ENCODE measurements around the gene CHRNA4.
"Not testable (repeated sequence)": the region's sequence is repeated elsewhere in the genome, so short reads cannot be mapped to it uniquely, and the experiment has no call there.

Gene CHRNA4

DNA sequence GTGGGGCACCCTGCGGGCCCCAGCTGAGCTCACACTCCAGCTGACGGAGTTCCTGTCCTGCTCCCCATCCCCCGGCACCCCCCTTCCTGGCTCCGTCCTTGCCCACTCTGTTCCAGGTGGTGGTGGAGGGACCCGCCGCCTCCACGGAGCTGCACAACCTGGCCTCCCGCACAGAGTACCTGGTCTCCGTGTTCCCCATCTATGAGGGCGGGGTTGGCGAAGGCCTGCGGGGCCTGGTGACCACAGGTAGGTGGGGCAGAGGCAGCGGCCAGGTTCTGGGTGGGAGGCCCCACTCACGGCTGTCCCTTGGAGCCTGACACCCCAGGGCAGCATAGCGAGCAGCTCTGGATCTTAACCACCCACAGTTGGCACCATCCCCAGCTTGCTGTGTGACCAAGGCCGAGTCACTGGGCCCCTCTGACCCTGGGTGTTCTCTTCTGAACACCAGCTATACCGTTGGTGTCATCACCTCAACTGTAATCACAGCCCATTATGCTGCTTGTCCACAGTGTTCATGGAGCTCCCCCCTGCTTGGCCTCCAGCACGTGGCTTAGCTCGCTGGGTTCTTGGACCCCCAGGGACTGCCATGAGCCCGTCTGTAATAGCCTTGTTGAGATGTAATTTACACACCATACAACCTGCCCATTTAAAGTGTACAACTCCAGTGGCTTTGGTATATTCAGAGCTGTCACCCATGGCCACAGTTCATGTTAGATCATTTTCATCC, 50.7 kb downstream of the CHRNA4 start:
- DNase-seq (ENCODE audit: low read depth in 2 of 2) = no peak

DNA sequence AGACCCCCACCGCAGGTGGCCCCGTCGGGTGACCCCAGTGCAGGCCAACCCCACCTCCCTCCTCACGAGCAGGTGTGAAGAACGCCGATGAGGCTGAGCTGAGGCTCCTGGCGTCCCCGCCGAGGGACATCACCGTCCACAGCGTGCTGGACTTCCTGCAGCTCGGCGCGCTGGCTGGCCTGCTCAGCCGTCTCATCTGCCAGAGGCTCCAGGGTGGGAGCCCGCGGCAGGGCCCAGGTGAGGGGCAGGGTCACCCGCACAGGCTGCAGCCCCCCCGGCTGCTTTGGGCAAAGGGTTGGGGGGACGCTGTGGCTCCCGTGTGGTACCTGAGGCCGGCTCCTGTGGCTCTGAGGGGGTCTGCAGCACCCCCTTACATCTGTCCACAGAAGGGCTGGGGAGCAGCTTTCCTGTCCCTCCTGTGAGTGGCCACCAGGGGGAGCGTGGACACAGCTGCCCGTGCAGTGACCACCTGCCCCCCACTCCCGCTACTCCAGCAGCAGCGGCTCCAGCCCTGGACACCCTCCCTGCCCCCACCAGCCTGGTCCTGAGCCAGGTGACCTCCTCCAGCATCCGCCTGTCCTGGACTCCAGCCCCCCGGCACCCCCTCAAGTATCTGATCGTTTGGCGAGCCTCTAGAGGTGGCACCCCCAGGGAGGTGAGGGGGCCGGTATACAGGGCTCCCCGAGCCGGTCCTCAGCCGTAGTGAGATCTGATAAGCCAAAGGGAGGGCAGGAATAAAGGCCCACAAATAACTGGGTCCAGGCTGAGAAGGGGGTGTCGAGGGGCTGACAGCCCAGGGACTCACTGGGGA, 51.7 kb downstream of the CHRNA4 start:
- DNase-seq (ENCODE audit: low read depth in 2 of 2) = no peak

DNA sequence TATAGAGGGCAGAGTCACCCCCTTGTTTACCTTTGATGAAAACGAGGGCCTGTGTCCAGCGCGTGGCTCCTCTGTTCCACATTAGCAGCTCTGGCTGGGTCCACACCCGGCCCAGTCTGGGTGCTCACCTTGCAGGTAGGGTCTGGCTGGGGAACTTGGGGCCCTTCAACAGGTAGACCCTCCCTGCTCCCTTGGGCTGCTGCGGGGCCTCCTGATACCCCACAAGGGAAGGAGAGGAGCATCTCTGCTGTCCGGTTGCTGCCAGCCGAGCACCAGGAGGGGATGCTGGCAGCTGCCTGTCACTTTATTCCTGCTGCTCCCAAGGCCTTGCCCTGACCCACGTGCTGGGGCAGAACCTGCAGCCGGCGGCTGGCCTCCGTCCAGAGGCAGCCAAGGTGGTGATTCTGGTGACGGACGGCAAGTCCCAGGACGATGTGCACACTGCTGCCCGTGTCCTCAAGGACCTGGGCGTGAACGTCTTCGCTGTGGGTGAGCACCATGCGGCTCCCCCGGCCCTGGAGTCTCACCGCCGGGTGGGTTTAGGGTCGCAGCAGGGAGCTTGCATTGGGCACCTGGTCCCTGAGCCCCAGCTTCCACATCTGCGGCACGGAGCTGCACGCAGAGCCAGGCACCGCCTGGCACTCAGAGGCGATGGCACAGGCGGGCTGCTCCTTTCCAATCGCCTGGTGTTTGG, 52.8 kb downstream of the CHRNA4 start:
- no peak for DNase-seq (ENCODE audit: low read depth in 2 of 2)

DNA sequence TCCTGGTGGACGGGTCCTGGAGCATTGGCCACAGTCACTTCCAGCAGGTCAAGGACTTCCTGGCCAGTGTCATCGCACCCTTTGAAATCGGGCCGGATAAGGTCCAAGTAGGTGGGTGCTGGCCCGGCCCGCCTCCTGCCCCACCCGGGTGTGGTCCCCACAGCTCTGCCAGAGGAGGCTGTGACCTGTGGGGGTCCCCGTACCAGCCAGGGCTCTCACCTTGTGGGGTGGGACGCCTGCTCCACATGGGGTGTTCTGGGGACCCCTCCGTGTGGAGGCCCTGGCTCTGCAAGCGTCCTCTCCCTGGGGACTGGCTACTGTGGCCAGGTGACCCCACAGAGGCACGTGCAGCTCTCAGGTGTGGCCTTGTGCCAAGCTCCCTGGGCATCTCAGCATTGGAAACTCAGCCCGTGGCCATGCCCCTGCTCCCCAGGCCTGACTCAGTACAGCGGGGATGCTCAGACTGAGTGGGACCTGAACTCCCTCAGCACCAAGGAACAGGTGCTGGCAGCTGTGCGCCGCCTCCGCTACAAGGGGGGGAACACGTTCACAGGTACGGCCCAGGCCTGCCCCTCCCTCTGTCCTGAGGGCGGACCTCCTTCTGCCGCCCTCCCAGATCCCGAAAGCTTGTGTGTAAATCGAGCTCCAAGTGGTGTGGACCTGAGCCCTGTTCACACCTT, 53.5 kb downstream of the CHRNA4 start:
- DNase-seq (ENCODE audit: low read depth in 2 of 2) = no peak

DNA sequence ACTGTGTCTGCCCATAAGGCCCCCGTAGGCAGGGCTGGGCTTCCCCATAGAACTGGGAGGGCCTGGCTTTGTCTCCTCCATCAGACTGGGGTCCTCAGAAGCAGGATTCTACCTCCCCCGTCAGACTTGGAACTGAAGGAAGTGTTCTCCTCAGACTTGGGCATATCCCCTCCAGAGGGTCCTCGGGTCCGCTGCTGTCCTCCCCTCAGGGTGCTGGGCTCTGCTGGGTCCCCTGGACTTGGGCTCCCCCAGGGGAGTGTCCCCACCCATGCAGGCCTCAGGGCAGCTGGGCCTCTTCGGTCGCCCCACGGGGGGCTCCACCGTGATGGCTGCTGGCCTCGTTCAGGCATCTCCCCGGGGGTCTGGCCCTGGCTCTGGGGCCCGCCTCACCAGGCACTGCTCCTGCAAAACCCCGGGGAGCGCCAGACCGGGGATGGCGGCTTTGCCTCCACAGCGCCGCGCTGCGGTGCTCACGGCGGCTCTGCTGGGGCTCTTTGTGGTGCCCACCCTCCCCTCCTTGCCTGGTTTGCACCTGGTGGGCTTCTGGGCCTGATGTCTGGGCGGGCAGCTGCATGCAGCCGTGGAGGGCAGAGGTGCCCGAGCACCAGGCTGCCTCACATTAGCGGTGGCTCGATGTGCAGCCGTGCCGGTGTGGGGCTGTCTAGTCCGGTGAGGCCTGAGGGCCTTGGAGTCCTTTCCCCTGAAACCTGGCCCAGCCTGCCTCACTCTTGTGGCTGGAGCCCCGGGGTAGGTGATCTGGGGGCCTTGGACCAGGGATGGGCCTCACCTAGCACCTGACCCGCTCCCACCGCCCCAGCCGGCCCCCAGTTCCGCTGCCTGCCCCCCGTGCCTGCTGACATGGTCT, 54.2 kb downstream of the CHRNA4 start:
- DNase-seq (ENCODE audit: low read depth in 2 of 2) = no peak

DNA sequence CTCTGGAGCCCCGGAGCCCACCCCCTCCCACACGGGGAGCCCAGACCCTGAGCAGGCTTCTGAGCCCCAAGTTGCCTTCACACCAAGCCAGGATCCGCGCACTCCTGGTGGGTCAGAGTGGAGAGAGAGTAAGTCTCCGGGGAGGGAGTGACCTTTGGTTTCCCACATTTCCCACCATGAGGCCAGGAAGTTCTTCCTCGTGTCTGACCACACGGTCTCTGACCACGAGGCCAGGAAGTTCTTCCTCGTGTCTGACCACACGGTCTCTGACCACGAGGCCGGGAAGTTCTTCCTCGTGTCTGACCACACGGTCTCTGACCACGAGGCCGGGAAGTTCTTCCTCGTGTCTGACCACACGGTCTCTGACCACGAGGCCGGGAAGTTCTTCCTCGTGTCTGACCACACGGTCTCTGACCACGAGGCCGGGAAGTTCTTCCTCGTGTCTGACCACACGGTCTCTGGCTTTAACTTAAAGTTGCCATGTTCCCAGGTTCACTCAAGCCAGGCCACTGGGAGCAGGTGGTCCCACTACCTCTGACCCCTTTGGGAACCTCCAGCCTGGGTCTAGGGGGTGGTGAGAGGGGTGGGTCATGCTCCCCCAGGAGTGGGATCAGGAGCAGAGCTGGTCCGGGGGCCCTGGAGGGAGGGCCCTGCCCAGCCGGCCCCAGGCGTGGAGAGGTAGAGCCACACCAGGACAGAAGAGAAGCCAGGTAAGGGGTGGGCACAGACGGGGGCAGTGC, 55.0 kb downstream of the CHRNA4 start:
- DNase-seq (ENCODE audit: low read depth in 2 of 2) = not testable (repeated sequence)

DNA sequence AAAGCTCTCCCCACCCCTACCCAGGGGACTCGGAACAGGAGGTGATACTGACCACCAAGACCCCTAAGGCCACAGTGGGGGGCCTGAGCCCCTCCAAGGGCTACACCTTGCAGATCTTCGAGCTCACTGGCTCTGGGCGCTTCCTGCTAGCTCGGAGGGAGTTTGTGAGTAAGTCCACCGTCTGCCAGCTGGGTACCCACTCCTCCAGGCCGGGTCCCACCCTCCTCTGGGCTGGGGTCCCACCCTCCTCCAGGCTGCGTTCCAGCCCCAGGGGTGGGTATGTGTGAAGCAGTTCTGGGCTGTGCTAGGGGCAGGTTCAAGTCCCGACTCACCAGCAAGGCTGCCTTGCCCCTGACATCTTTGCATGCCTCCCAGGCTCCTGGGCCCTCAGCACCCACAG, 55.8 kb downstream of the CHRNA4 start:
- DNase-seq (ENCODE audit: low read depth in 2 of 2) = no peak

DNA sequence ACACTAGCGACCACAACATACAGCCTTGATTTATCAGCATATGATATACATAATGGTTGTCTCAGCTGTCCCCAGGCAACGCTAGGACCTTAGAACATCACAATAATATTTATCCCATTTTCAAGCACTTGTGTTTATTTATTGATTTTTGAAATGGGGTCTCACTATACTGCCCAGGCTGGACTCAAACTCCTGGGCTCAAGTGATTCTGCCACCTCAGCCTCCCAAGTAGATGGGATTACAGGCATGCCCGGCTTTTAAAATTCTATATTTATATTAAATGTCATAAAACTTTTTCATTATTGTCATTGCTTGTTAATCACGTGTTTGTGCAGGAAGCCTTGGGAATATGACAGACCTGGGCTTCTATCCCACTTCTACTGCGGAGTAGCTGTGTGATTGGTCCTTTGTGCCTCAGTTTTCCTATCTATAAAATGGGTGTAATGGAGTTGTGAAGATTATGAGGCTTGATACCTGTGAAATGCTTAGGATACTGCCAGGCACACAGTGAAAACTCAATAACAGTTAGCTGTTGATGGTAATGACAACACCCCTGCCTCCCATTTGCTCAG, 58.0 kb downstream of the CHRNA4 start:
- no peak for DNase-seq (ENCODE audit: low read depth in 2 of 2)

DNA sequence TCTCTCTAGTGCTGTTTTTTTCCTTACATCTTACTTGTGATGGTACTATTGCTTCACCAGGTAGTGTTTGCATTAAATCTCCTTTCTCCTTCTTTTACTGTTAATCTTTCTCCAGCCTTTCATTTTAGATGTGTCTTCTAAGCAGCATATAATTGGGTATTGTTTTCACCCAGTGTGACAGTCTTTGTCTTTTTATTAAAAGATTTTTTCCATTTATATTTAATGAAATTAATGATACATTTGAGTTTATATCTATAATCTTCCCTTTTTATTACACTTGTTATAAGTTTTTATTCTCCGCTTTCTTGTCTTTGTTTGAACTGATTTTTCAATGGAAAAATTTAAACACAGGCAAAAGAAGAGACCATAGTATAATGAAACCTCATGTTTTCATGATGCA, 59.5 kb downstream of the CHRNA4 start:
- no peak for DNase-seq (ENCODE audit: low read depth in 2 of 2)

DNA sequence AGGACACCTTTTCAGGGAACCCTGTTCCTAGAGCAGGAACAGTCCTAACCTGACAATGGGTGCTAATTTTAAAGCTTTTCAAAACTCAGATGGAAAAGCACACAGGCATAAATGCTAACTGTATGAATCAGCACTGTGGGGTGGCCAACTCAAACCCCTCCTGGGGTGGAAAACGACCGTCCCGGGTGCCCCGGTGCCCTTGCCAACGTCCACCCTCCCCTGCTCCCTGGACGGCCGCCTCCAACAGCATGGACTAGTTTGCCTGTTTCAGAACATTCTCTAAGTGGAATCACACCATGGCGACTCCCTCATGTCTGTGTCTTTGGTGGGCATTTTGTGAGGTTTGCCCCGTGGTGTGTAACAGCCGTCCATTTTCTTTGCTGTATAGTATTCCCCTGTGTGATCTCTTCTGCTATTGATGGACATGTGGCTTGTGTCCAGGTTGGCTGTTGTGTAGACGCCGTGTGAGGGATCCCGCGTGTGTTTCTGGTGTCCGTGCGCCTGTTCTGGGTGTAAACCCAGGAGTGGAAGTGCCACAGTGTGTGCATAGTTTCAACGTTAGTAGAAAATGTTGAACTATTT, 62.3 kb downstream of the CHRNA4 start:
- no peak for DNase-seq (ENCODE audit: low read depth in 2 of 2)

DNA sequence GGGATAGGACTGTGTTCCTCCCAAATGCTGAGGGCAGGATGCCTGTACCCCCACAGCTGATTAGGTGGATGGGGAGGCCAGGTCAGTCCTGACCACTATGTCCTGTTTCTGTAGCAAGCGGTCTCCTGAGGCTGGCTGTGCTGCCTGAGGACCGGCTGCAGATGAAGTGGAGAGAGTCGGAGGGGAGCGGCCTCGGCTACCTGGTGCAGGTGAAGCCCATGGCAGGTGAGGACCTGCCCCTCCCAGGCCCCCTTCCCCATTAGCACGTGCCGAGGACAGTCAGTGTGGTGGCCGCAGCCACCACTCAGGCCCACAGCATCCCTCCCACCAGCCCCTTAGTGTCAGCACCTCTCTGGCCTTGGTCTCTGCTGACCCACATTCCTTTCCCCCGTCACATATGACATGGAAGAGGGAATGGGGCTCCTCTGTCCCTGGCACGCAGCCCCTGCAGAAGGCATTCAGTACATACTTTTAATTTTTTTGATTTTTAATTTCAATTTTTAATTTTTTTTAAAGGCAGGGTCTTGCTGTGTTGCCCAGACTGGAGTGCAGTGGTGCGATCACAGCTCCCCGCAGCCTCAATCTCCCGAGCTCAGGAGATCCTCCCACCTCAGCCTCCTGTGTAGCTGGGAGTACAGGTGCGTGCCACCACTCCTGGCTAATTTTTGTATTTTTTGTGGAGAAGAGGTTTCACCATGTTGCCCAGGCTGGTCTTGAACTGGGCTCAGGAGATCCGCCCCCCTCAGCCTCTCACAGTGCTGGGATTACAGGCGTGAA, 63.2 kb downstream of the CHRNA4 start:
- no peak for DNase-seq (ENCODE audit: low read depth in 2 of 2)

DNA sequence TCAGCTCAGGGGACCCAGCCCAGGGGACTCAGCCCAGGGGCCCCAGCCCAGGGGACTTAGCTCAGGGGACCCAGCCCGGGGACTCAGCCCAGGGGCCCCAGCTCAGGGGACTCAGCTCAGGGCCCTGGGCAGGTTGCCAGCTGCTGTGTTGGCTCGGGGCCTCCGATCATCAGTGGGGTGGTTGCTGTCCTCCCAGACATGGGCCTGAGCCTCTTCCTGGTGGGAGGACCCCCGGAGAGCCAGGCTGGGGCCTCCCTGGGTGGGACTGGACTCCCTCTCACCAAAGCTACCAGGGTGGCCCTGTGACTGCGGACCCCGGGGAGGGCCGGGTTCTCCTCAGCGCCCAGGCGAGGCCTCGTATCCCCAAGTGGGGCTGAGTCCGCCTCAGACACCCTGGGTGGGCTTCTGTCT, 63.8 kb downstream of the CHRNA4 start:
- DNase-seq (ENCODE audit: low read depth in 2 of 2) = no peak

DNA sequence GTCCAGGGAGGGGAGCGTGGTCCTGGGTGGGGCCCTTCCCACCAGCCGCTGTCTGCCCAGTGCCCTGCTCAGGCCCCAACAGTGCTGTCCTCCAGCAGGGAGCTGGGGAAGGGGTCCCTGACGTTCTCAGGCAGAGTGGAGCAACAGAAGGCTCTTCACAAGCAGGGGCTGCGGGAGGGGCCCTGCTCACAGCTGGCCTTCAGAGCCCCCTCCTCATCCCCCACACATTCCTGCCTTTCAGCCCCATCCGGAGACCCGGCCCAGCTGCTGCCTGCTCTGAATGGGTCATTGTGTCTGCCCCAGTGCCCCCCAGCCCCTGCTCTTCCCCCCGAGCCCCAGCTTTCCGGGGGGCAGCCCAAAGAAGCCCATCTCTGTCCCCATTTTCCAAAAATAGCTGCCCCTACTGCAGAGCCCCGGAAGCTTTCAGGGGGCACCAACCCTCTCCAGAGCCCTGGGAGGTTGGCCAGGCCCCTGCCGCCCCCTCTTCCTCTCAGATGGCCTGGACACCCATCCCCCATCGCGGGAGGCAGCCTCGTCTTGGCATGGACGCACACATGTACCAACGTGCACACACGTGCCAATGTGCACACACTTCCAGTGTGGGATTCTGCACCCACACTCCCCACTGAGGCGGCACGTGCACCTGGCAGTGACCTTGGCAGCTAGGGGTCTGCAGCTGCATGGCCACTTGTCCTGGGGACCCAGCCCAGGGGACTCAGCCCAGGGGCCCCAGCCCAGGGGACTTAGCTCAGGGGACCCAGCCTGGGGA, 64.4 kb downstream of the CHRNA4 start:
- DNase-seq (ENCODE audit: low read depth in 2 of 2) = no peak

DNA sequence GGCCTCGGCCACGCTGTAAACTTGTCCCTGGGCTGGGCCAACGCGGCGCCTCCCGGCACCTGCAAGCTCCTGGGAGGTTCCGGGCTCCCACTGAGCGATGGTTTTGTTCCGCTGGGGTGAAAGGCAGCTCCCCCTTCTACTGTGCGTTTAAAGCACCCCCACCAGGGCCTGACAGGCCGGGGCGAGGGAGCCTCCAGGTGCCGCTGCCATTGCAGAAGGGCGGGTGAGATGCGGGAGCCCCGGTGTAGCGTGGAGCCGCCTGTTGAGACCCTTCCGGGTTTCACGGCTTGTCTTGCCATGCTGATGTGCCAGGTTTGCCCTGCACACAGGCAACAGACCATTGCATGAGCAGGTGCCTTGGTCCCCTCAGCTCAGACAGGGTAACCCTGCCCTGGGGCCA, 65.3 kb downstream of the CHRNA4 start:
- no peak for DNase-seq (ENCODE audit: low read depth in 2 of 2)

DNA sequence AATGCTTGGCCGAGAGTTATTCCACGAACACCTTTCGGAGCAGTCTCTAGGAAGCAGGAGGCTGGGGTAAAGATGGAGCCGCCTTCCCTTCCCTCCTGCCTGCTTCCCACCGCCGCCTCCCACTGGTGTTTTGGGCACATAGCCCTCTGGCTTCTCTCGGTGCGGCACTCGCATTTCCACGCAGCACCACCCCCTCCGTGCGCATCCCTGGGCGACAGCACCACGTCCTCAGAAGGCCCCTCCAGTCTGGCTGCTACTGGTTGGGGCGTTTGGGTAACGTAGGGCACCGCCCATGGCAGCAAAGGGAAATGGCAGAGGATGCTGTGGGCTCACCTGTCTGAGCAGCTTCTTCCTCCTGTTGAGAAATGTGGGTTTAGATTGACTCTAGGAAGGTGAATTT, 65.7 kb downstream of the CHRNA4 start:
- no peak for DNase-seq (ENCODE audit: low read depth in 2 of 2)

DNA sequence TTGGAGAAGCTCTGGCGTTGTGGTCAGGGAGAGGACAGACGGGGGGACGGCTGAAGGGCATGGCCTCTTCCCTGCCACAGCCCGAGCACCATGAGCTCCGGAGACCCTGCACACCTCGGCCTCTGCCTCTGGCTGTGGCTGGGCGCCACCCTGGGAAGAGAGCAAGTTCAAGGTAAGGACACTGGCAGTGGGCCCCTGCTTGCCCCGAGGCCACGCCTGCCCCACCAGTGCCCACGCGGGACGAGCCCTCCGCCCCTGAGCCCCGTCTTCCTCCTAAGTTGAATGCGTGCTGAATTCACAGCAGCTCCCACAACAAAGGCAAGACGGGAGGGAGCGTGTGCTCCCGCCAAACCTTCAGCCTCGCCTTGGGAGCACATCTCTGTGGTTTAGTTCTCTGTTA, 66.1 kb downstream of the CHRNA4 start:
- DNase-seq (ENCODE audit: low read depth in 2 of 2) = no peak

DNA sequence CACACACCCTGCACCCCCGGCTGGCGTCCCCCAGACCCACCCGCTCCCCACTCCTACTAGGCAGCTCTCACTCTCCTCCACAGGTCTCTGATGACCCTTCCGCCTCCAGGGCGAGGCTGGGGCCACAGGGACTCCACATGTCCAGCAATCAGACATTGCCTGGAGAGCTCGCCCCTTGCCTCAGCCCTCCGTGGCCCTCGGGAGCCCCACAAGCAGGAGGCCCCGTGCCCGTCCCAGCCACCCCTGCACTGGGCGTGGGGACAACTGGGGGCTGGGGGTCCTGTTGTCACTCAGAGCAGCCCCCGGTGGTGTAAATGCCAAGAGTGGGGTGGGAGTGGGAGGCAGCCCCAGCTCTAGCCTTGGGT, 66.6 kb downstream of the CHRNA4 start:
- DNase-seq (ENCODE audit: low read depth in 2 of 2) = no peak

DNA sequence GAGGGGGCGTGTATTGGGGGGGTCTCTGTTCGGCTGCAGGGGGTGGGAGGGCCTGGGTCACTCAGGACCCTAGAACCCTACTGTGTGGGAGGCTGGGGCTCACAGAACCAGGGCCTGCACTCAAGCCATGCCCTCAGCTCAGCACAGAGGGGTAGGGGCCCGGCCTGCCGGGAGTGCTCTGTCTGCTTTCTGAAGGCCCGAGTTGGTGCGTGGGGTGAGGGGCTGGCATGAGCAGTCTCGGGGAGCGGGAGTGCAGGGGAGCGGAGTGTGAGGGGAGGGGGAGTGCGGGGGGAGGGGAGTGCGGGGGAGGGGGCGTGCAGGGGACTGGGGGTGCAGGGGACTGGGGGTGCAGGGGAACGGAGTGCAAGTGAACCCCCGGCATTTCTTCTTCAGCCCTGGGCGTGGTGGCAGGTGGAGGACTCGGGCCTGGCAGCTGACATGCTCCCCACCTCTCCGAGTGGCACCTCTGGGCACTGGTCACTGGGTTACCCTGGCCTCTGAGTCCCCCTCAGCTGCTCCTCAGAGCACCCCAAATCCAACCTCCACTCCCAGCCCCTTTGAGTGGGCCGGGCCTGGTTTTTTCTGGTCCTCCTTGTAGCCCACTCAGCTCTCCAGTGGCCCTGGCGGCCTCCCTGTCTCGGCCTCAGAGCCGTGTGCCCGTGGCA, 67.1 kb downstream of the CHRNA4 start:
- DNase-seq (ENCODE audit: low read depth in 2 of 2) = no peak

Measured in stimulated activated CD8-positive, alpha-beta memory T cell treated with anti-CD3 and anti-CD28 coated beads, Interleukin-7, amount 100 ng/mL, for 4 hours (primary cell).